NOMO-1 (cell line): ENCODE measurements around the gene VANGL2.

Experiments used
- DNase-seq, 2 experiments: peaks; one replicate each; lab custom pipeline; 2025; ENCODE audit not compliant: unreplicated experiment in 2 of 2; lab: John Stamatoyannopoulos, UW

VANGL2 gene

GRCh38 chr1:160404094-160404493 is 3.7 kb downstream of the VANGL2 start:
- DNase-seq = no peak

- no peak for DNase-seq
These were observed 5.0 kb downstream of the VANGL2 start for GRCh38 chr1:160405331-160405877.

- no peak for DNase-seq
These were observed 6.0 kb downstream of the VANGL2 start for GRCh38 chr1:160406131-160406968.

DNA sequence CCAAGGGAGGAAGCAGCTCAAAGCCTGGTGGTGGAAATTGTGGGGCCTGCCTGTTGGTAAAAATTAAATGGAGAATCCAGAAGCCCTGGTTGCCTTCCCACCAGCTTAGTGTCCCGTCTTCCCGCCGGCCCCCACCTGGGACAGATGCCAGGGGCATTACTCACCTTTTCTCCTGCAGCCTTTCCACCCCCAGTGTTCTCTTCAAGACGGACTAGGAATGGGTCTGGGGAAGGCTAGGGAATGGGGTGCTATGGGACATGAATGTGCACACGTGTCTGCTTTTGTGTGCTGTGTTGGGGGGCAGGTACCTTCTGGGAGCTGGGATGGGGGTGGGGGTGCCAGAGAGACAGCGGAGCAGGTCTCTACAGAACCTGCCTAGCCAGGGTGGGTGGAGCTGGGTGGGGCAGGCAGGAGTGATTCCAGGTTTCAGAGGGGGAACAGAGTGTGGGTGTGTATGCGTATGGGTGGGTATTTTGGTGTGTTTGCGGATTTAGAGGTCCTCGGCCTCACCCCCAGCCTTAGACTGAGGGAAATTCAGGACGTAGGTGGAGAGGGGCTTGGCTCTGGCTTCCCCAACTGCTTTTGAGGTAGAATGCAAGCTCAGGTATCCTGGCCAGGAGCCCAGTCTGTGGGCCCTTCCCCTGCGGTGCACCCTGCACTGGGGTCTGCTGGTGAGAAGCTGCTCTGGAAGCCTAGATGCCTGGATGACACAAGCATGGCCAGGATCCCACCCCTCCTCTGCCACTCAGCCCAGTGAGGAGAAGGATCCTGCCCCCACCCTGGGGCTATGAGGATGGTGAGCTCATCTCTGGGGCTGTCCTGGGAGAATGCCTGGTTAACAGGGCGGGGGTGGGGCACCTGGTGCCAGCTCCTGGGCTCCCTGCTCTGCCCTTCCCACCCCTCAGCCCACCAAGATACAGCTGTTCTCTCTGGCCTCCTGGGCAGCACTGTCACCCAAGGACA is 7.8 kb downstream of the VANGL2 start:
- DNase-seq = no peak

DNA sequence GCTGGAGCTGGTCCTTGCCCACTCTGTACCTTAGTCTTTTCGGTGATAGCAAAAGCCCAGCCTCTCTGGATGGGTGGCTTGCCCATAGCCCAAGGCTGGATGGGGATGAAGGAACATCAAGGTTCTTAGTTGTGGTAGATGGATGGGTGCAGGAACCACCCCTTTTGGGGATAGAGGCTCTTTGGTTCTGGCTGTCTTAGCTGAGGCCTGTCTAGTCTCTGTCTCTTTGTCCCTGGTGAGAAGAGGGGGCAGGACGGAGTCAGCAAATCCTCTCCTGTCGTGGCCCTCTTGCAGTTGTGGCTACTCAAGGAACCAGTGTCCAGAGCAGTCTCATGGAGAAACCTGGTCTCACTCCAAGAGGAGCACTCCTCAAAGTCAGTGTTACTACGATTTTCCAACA is 8.5 kb downstream of the VANGL2 start:
- no peak for DNase-seq

DNA sequence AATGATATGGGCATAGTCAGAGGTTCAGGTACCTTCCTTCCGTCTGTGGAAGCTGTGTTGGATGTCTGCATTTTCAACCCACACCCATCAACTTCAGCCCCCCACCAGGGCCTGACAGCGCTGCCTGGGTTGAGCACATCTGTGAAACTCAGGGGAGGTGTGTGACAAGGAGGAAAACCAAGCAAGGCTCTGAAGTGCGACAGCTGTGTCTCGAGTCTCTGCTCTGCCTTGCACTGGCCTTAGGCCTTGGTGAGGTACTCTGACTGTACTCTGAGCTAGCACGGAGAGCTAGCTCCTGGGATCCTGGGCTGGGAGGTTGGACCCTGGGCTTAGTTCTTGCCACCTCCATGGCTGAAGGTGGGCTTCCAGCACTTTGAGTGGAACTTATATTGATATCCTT is 9.1 kb downstream of the VANGL2 start:
- DNase-seq = no peak

DNA sequence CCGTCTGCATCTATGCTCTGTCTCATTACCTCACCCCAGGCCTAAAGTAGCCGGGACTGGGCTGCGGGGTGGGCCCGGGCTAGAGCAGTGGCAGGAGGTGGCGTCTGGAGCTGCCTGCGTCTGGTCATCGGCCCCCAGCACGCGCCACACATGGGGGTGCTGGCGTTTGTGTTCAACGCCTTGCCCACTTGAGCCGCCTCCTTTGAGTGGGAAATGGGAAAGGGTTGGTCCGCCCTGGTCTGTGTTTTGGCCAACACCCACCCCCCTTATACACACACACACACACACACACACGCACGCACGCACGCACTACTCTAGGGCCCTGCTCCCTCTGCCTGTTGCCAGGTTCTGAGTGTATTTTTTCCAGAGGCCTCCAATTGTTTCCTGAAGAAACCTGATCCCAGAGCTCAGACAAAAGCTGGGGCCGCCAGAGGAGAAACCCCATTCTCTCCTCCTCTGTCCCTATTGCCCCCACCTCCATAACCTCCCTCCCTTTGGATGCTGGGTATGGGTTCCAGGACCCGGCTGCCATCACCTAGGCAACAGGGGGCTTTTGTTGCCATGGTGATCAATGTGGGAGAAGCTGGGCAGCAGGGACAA is 10.1 kb downstream of the VANGL2 start:
- no peak for DNase-seq

DNA sequence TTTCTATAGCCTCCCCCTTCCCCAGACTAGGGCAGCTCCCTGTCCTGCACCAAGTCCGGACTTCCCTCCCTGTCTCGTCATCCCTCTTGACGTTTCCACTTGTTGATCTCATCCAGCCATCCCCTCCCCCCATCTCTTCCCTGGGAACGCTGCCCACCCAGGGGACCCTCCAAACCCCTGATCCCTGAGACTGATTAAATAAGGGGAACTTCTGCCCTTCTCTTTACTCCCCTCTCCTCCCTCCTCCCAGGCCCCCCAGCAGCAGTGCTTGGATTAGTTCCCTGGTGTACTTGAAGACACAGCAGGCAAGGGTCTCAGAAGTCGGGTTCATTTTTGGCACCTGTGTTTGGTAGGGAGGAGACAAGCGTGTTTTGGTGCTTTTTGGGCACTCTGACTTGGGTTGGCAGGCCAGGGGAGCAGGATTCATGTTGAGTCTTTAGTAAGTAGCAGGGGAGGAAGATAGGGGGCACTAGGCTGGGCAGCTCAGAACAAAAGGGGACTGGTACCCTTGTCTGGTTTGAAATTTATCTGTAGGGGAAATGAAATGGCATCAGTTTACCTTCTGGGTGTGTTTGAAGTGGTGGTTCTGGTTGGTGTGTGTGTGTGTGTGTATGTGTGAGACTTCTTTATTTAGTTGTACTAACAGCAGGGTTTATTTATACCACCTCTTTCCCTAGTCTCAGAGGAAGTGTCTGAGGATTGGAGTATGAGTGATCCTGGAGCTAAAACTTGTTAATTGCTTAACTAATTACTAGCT is 11.1 kb downstream of the VANGL2 start:
- DNase-seq = no peak

DNA sequence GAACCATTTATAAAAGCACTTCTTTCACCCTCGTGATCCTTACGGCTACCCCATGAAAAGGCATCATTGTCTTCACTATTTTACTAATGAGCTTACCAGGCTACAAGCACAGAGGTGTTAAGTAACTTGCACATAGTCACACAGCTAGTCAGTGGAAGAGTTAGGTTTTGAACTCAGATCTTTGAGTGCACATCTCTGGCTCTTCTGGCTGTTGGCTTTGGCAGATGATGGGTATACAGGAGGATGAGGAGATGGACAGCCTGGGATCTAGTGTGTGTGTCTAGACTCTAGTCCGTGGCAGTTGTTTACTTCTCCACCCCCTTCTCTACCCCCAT is 11.6 kb downstream of the VANGL2 start:
- no peak for DNase-seq

DNA sequence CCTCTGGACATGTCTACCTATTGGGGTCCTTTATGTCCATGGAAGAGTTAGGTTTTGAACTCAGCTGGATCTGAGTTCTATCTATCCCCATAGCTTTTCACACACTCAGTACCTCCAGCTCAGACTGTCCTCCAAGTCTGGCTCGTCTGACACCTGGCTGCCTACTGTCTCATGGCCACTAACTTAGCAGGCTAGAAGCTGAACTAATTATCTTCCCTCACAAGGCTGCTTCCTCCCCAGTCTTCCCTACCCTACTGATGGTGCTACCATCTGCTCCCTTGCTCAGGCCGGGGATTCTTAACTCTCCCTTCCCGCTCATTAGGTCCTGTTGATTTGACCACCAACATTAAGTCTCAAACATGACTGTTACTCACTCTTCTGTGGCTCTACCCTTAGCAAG is 13.4 kb downstream of the VANGL2 start:
- DNase-seq = no peak

DNA sequence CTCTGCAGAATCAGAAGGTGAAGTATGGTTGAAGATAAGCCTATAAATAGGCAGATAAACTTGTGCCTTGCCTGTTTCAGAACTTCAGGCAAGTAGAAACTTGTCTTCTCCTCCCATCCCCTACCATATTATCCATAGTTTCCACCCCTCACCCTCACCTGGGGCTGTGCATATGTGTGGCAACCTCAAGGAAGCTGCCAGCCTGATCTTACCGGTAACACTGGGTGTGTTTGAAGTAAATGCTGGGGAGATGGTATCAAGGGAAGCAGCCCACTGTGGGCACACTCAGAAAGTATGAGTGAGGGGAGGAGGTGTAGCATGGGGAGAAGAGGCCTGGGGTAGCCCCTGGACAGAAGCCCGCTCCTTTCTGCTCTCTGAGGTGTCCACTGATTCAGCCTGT is 14.5 kb downstream of the VANGL2 start:
- no peak for DNase-seq

DNA sequence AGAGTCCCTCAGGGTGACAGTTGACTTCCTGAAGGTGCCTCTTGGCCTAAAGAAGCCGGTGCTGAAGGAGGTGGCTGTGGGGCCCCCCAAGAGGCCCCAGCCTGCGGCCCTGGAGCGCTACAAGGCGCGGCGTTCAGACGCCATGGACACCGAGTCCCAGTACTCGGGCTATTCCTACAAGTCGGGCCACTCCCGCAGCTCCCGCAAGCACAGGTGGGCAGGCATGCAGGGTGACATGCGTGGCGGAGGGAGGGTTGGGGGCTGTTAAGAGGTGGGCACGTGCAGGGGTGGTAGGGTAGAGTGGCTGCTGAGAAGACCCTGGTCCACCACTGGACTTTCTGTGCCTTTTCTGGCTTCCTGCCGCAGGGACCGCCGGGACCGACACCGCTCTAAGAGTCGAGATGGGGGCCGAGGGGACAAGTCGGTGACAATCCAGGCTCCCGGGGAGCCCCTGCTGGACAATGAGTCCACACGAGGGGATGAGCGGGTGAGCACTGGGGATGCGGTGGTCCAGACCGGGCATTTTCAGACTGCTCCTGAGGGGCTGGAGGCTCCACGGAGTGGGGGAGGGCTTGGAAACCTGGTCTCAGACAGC is 15.4 kb downstream of the VANGL2 start:
- DNase-seq = no peak

DNA sequence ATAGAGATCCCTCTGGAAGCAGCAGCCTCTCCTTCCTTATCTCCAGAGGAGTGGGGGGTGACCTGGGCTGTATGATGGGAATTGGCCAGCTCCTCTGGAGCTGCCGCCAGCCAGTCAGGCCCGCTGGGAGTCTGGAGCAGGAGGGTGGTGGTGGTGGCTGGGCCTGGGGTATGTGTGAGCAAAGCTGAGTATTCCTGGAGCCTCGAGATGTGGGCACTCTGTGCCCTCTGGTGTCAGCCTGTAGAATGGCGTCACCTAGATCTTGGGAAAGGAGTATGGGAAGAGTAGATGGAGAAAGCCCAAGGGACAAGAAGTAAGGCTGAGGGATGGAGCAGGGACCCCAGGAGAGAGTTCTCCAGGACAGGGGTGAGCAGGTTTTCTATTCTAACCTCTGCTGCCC is 16.0 kb downstream of the VANGL2 start:
- no peak for DNase-seq

DNA sequence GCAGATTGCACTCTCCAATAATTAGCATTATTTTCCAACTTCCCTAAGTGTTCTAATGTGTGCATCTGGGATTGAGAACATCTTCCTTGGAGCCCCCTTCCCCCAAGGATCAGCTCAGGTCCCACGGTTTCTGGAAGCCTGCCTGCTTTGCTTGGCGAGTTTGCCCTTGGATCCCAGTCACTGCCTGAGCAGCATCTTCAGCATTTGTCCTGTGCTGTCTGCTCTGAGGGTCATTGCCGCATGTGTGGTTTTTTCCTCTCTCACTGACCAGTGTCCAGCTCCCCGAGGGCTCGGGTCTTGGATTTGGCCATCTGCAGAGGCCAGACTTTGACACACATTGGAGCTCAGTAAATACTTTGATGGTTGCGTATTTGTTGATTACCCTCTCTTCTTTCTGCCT is 18.1 kb downstream of the VANGL2 start:
- no peak for DNase-seq

- no peak for DNase-seq
These were observed 18.9 kb downstream of the VANGL2 start for GRCh38 chr1:160419150-160419837.

DNA sequence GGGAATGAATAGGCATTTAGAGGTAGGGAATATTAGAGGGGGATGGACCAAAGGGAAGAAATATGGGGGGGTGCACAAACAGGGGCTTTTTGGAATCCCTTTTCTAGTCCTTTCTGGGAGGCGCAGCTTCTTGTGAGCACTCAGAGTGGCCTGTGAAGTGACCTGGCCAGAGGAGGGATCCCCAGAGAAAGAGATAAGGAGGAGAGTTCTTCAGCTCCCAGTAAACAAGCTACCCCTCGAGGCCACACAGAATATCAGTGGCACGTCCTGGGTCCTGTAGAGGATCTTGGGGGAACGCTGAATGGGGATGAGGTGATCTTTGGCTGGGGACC is 19.4 kb downstream of the VANGL2 start:
- DNase-seq = no peak

DNA sequence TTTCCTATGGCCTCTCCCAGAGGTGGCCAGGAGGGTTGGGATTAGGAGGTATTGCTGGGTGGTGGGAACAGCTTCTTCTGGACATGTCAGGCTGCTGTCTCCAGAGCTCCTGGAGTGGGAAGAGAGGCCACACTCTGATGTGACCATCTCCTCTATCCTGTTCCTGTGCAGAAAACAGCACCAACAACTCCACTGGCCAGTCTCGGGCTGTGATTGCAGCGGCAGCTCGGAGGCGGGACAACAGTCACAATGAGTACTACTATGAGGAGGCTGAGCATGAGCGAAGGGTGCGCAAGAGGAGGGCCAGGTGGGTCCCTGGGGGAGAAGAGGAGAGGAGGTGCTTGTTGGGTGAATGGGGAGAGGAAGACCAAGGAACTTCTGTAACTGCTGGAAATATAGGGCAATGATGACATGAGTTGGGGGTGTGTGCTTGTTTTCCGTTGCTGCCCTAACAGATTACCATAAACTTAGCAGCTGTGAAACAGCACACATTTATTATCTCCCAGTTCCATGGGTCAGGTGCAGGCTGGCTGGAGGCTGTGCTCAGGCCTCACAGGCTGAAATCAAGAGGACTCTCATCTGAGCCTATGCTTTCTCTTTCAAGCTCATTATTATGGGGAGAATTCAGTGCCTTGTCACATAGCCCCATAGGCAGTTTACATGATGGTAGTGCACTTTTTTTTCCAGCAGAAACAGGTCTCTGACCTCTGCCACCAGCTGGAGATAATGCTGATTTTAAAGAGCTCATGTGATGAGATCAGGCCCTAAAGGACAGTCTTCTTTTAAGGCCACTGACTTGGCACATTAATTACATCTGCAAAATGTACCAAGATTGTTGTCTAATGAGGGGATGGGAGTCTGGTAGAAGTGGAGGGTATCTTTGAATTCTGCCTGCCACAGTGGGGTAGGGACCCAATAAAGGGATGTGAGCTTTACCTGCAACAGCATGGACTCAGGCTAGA is 20.8 kb downstream of the VANGL2 start:
- no peak for DNase-seq

- DNase-seq = no peak
These were observed 21.5 kb downstream of the VANGL2 start for GRCh38 chr1:160421881-160422280.

GRCh38 chr1:160423966-160424365 is 23.6 kb downstream of the VANGL2 start:
- no peak for DNase-seq
